Glomerular endothelial cell (primary cell): ENCODE results near the gene ZNF501. TPM values are rescaled to one million over a fixed set of nuclear protein-coding genes. Genes with fewer than 3 reads are reported as not detected.

Source experiments
- DNase-seq: peaks from one replicate; pipeline ENCODE4 v3.0.0-alpha.2; 2011; ENCODE audit warnings: low read depth, low spot score; ENCODE audit errors: extremely low read depth
- total RNA-seq: library from RNA; depleted of rRNA; stranded (reverse); fragments of >200 nt; gene quantifications from 2 replicates; pipeline ENCODE4 v1.2.3, GENCODE V29; 2015

Gene ZNF501
- total RNA-seq: 2.2 and 4.0 TPM in 2 replicates

GRCh38 chr3:44729384-44729910 lies at the start of gene ZNF501:
ZNF501 (plus strand) TSS chr3:44729635; CDS start chr3:44734422, 4,787 bp downstream.
- DNase-seq: peak; percentile 41

- no peak for DNase-seq
Observed at GRCh38 chr3:44680921-44681455, 48.4 kb upstream of the ZNF501 start.

- DNase-seq: no peak
Observed at GRCh38 chr3:44682182-44682896, 47.1 kb upstream of the ZNF501 start.

- DNase-seq: peak; percentile 18
Observed at GRCh38 chr3:44685128-44685800, 44.2 kb upstream of the ZNF501 start.

- DNase-seq: no peak
Observed at GRCh38 chr3:44687898-44688297, 41.5 kb upstream of the ZNF501 start.

- DNase-seq: peak; percentile 54
Observed at GRCh38 chr3:44712455-44713075, 16.9 kb upstream of the ZNF501 start, which contains the start of gene ZNF502. ZNF502 (plus strand) TSS chr3:44712660; CDS start chr3:44720262, 7,602 bp downstream.

GRCh38 chr3:44721231-44722102 lies 8.0 kb upstream of the ZNF501 start:
- DNase-seq: no peak

GRCh38 chr3:44722103-44722401 lies 7.4 kb upstream of the ZNF501 start:
- no peak for DNase-seq

- DNase-seq: no peak
Observed at GRCh38 chr3:44734646-44735168, 5.3 kb downstream of the ZNF501 start.

- DNase-seq: no peak
Observed at GRCh38 chr3:44761101-44761423, 31.6 kb downstream of the ZNF501 start.

- DNase-seq: peak; percentile 72
Observed at GRCh38 chr3:44761424-44762169, 32.2 kb downstream of the ZNF501 start, which contains the start of the genes KIAA1143 and KIF15. KIAA1143 (minus strand) TSS chr3:44761619; CDS start chr3:44761602, 17 bp downstream. KIF15 (plus strand) TSS chr3:44761794; CDS start chr3:44761866, 72 bp downstream.

GRCh38 chr3:44762170-44762677 lies 32.8 kb downstream of the ZNF501 start:
- DNase-seq: peak; percentile 7

GRCh38 chr3:44762690-44763089 lies 33.3 kb downstream of the ZNF501 start:
- no peak for DNase-seq

- no peak for DNase-seq
Observed at GRCh38 chr3:44764248-44764647, 34.8 kb downstream of the ZNF501 start.

- no peak for DNase-seq
Observed at GRCh38 chr3:44771424-44772098, 42.1 kb downstream of the ZNF501 start.

- DNase-seq: no peak
Observed at GRCh38 chr3:44772099-44772442, 42.6 kb downstream of the ZNF501 start.

GRCh38 chr3:44782891-44783290 lies 53.5 kb downstream of the ZNF501 start:
- no peak for DNase-seq
